Stimulated activated naive B cell treated with anti-CD40 and anti-IgM and Interleukin-4, amounts not matched to agents 10 μg/mL and 1 μg/mL and 100 μg/mL, for 72 hours (primary cell): ENCODE measurements around the gene SDS.
A peak's percentile ranks its signal among the peaks of the same experiment; 100 is the strongest.

Source experiments
- ATAC-seq, 2 donors: fragments of 150-1000 bp; cut with Tn5 transposase; replicated peaks; 2 replicates each; pipeline ENCODE4 v1.10.0; 2021; ENCODE audit warnings: moderate library complexity in 1 of 2
- DNase-seq: peaks from one replicate; pipeline ENCODE4 v3.0.0; 2021
- H3K27ac Mint-ChIP-seq: one replicate; pipeline ENCODE4 v1.8.0; 2022; ENCODE audit warnings: mild to moderate bottlenecking, mixed read lengths
- H3K27me3 Mint-ChIP-seq, 2 donors: one replicate each; pipeline ENCODE4 v1.8.0; 2022; ENCODE audit warnings: mixed read lengths in 2 of 2
- H3K36me3 Mint-ChIP-seq, 2 donors: one replicate each; pipeline ENCODE4 v1.8.0; 2022; ENCODE audit warnings: mixed read lengths in 2 of 2, mild to moderate bottlenecking in 1 of 2
- H3K4me1 Mint-ChIP-seq, 2 donors: one replicate each; pipeline ENCODE4 v1.8.0; 2022; ENCODE audit warnings: mixed read lengths in 2 of 2, mild to moderate bottlenecking in 1 of 2
- H3K4me3 Mint-ChIP-seq, 2 donors: one replicate each; pipeline ENCODE4 v1.8.0; 2022; ENCODE audit warnings: mild to moderate bottlenecking in 2 of 2, mixed read lengths in 2 of 2, moderate library complexity in 1 of 2
- H3K9me3 Mint-ChIP-seq, 2 donors: one replicate each; pipeline ENCODE4 v1.8.0; 2022; ENCODE audit warnings: mixed read lengths in 2 of 2, mild to moderate bottlenecking in 1 of 2

SDS gene

GRCh38 chr12:113398346-113399290, 5.1 kb downstream of the SDS start:
- H3K4me3 Mint-ChIP-seq = no peak overlapping the region
- H3K36me3 Mint-ChIP-seq = peaks cover 0 to 2% of the 10 kb centered on the region in 2 donors
- DNase-seq = no peak
- no peaks in the 10 kb centered on the region for H3K9me3 Mint-ChIP-seq
- ATAC-seq = no peak
- peaks cover 21 to 40% of the 10 kb centered on the region in 2 donors for H3K27me3 Mint-ChIP-seq
- no peak overlapping the region for H3K27ac Mint-ChIP-seq
- peaks cover 5 to 9% of the 10 kb centered on the region in 2 donors for H3K4me1 Mint-ChIP-seq

DNA sequence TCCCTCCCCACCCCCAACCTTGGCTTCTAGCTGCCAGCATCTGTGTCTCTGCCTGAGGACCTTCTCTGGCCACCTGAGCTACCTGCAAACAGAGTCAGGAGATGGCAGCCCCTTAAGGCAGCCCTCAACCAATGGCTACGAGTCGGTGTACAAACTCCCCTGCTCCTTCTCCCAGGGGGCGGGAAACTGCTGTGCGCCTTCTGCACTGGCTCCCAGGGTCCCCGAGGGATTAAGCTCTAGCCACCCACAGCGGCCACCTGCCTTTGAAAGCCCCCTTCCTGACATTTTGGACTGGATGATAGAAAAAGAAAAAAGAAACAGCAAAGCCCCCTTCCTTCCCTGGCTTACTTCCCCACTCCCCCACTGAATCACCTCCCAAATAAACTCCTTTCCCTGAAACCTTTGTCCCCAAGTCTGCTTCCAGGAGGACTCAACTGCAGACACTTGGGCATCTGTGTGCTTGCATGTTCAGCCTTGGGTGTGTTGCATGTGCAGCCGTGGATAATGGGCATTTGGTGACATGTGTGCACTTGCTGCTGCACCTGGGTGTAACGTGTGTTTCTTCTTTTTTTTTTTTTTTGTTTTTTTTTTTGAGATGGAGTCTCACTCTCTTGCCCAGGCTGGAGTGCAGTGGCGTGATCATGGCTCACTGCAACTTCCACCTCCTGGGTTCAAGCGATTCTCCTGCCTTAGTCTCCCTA, 6.0 kb downstream of the SDS start:
- H3K9me3 Mint-ChIP-seq = no peaks in the 10 kb centered on the region
- DNase-seq (no peak), ATAC-seq (no peak)
- peaks cover 0 to 6% of the 10 kb centered on the region in 2 donors for H3K36me3 Mint-ChIP-seq
- H3K27me3 Mint-ChIP-seq = peaks cover 21 to 37% of the 10 kb centered on the region in 2 donors
- H3K4me3 Mint-ChIP-seq = no peak overlapping the region
- peaks cover 5 to 9% of the 10 kb centered on the region in 2 donors for H3K4me1 Mint-ChIP-seq
- H3K27ac Mint-ChIP-seq = peak overlapping the region; percentile 47

- no peak overlapping the region for H3K4me3 Mint-ChIP-seq
- DNase-seq (no peak), ATAC-seq (no peak)
- peaks cover under 1 to 7% of the 10 kb centered on the region in 2 donors for H3K36me3 Mint-ChIP-seq
- H3K27me3 Mint-ChIP-seq = peaks cover 21 to 35% of the 10 kb centered on the region in 2 donors
- H3K9me3 Mint-ChIP-seq = no peaks in the 10 kb centered on the region
- no peak overlapping the region for H3K27ac Mint-ChIP-seq
- peaks cover 5 to 9% of the 10 kb centered on the region in 2 donors for H3K4me1 Mint-ChIP-seq
Observed at GRCh38 chr12:113396828-113397496, 6.7 kb downstream of the SDS start.

DNA sequence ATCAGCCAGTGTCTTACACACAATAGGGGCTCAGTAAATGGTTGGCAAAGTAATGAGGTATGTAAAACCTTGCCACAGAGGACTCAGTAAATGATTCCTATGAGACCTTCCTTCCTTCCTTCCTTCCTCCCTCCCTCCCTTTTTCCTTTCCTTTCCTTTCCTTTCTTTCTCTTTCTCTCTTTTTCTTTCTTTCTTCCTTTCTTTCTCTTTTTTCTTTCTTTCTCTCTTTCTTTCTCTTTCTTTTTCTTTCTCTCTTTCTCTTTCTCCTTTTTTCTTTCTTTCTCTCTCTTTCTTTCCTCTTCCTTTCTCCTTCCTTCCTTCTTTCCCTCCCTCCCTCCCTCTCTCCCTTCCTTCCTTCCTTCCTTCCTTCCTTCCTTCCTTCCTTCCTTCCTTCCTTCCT, 7.5 kb downstream of the SDS start:
- Mint-ChIP-seq H3K36me3 (peaks cover 5 to 11% of the 10 kb centered on the region in 2 donors), H3K27me3 (peaks cover 21 to 35% of the 10 kb centered on the region in 2 donors), H3K9me3 (no peaks in the 10 kb centered on the region), H3K4me3 (no peak overlapping the region), H3K4me1 (peaks cover 5 to 9% of the 10 kb centered on the region in 2 donors), H3K27ac (no peak overlapping the region)
- DNase-seq = no peak
- no peak for ATAC-seq

- Mint-ChIP-seq H3K36me3 (peaks cover 5 to 11% of the 10 kb centered on the region in 2 donors), H3K4me1 (peaks cover 5 to 9% of the 10 kb centered on the region in 2 donors), H3K4me3 (no peak overlapping the region), H3K27me3 (peaks cover 16 to 29% of the 10 kb centered on the region in 2 donors), H3K27ac (no peak overlapping the region), H3K9me3 (no peaks in the 10 kb centered on the region)
- DNase-seq (no peak), ATAC-seq (no peak)
Observed at GRCh38 chr12:113395119-113395518, 8.6 kb downstream of the SDS start.

DNA sequence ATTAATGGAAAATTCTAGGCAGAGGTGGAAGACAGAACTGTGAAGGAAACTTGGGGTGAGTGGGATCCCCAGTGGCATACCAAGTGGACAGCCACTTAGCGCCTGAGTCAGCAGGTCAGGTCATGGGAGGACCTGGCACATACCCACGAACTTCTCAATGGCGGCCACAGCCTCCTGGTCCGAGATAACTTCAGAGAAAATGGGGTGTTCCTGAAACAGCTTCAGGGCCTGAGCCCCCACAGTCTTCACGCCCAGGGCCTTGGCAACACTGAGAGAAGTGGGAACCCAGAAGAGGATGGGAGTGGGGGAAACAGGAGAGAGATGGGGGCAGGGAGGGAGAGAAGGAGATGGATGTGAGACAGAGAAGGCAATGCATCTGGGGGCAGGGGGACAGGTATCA, 9.9 kb downstream of the SDS start:
- DNase-seq (no peak), ATAC-seq (no peak)
- Mint-ChIP-seq H3K36me3 (peaks cover 8 to 13% of the 10 kb centered on the region in 2 donors), H3K4me1 (peaks cover 5 to 9% of the 10 kb centered on the region in 2 donors), H3K27me3 (peaks cover 6 to 15% of the 10 kb centered on the region in 2 donors), H3K4me3 (no peak overlapping the region), H3K9me3 (no peaks in the 10 kb centered on the region), H3K27ac (no peak overlapping the region)

DNA sequence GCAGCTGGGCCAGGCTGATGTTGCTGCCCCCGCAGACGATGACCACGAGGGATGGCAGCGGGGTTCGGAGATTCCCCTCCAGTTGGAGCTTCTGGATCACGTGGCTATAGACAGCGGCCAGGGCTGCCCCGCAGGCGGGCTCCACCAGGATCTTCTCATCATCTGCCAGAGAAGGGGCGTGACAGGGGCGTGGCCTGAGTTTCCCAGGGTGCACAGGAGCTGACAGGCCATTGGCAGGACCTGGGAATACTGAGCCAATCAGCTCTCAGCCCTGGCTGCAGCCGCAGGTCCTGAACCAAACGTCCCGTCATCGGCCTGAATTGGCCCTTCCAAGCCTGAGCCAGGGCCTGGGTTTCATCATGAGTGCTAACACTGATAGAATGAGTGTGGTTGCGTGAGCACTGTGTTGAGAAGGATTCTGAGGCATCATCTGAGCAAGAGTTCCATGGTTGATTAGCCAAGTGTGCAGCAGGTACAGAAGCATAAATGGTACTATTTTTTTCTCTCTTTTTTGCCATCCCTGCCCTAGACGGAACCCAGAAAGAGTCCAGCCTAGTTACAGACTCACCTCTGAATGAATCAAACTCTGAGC, 10.6 kb downstream of the SDS start:
- H3K27me3 Mint-ChIP-seq = peaks cover 6 to 8% of the 10 kb centered on the region in 2 donors
- no peaks in the 10 kb centered on the region for H3K9me3 Mint-ChIP-seq
- peaks cover 3 to 9% of the 10 kb centered on the region in 2 donors for H3K4me1 Mint-ChIP-seq
- no peak overlapping the region for H3K27ac Mint-ChIP-seq
- ATAC-seq = no peak
- no peak for DNase-seq
- peaks cover 14 to 18% of the 10 kb centered on the region in 2 donors for H3K36me3 Mint-ChIP-seq
- no peak overlapping the region for H3K4me3 Mint-ChIP-seq

DNA sequence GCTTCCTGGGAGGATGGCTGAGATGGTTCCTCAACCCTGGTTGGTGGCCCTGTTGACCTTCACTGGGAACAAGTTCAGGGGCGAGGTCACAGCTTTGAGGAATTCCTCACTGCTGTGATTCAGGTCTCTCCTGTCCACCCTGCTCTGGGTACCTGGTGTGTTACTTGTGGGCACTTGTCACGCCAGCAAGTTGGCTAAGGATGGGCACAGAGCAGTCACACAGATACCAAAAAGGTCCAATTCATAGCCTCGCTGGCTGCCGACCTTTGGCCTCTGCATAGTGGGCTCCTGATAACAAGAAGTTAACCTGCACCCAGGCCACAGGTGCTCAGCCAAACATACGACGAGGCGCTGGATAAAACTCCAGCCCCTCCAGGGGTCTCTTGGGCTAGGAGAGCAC, 11.2 kb downstream of the SDS start:
- Mint-ChIP-seq H3K27ac (no peak overlapping the region), H3K27me3 (peaks cover 2 to 3% of the 10 kb centered on the region in 2 donors), H3K9me3 (no peaks in the 10 kb centered on the region), H3K36me3 (peaks cover 18 to 23% of the 10 kb centered on the region in 2 donors), H3K4me3 (no peak overlapping the region), H3K4me1 (peaks cover under 1 to 4% of the 10 kb centered on the region in 2 donors)
- no peak for DNase-seq
- ATAC-seq = no peak

GRCh38 chr12:113391650-113392337, 11.9 kb downstream of the SDS start:
- Mint-ChIP-seq H3K4me1 (no peaks in the 10 kb centered on the region), H3K27me3 (no peaks in the 10 kb centered on the region), H3K27ac (no peak overlapping the region), H3K9me3 (no peaks in the 10 kb centered on the region), H3K36me3 (peaks cover 23 to 28% of the 10 kb centered on the region in 2 donors), H3K4me3 (no peak overlapping the region)
- DNase-seq (no peak), ATAC-seq (no peak)

- Mint-ChIP-seq H3K4me1 (no peaks in the 10 kb centered on the region), H3K9me3 (no peaks in the 10 kb centered on the region), H3K4me3 (no peak overlapping the region), H3K27me3 (no peaks in the 10 kb centered on the region), H3K36me3 (peaks cover 27 to 28% of the 10 kb centered on the region in 2 donors), H3K27ac (no peak overlapping the region)
- DNase-seq = no peak
- ATAC-seq = no peak
Observed at GRCh38 chr12:113391145-113391544, 12.5 kb downstream of the SDS start.

GRCh38 chr12:113390064-113391043, 13.3 kb downstream of the SDS start:
- peaks cover 32 to 35% of the 10 kb centered on the region in 2 donors for H3K36me3 Mint-ChIP-seq
- H3K9me3 Mint-ChIP-seq = no peaks in the 10 kb centered on the region
- no peak for DNase-seq
- H3K4me3 Mint-ChIP-seq = no peak overlapping the region
- ATAC-seq = no peak
- H3K4me1 Mint-ChIP-seq = no peaks in the 10 kb centered on the region
- H3K27me3 Mint-ChIP-seq = no peaks in the 10 kb centered on the region
- H3K27ac Mint-ChIP-seq = no peak overlapping the region

DNA sequence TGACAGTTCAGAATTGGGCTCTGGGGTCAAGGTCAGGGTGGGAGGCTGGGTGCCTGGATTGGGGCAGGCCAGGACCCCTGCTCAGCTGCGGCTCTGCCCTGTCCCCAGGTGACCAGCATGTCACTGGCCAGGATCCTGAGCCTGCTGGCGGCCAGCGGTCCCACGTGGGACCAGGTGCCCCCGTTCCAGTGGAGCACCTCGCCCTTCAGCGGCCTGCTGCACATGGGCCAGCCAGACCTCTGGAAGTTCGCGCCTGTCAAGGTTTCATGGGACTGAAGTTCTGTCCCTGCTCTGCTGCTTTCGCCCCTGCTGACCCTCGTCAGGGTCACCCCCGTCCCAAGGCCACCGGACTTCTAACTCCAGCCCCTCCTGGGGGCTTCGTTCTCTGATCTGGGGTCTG, 15.3 kb downstream of the SDS start:
- no peak for ATAC-seq
- Mint-ChIP-seq H3K27ac (no peak overlapping the region), H3K27me3 (no peaks in the 10 kb centered on the region), H3K36me3 (peaks cover 40 to 43% of the 10 kb centered on the region in 2 donors), H3K4me1 (no peaks in the 10 kb centered on the region), H3K4me3 (no peak overlapping the region), H3K9me3 (no peaks in the 10 kb centered on the region)
- DNase-seq = no peak

- Mint-ChIP-seq H3K36me3 (peaks cover 43 to 44% of the 10 kb centered on the region in 2 donors), H3K27ac (no peak overlapping the region), H3K27me3 (no peaks in the 10 kb centered on the region), H3K9me3 (no peaks in the 10 kb centered on the region), H3K4me3 (no peak overlapping the region), H3K4me1 (no peaks in the 10 kb centered on the region)
- ATAC-seq (no peak), DNase-seq (no peak)
Observed at GRCh38 chr12:113387631-113388030, 16.1 kb downstream of the SDS start.
